GM12878 (cell line): ENCODE results near the gene TBC1D10A. TPM values are rescaled to one million over a fixed set of nuclear protein-coding genes. Genes with fewer than 3 reads are reported as not detected.

Experiments
- ATAC-seq: fragments of 200-7000 bp; cut with Tn5 transposase; 3 replicates; pipeline ENCODE4 v1.9.1; 2020; ENCODE audit warnings: mild to moderate bottlenecking, moderate library complexity
- BruUV-seq: library from RNA; stranded (reverse); fragments of 400-500 nt; replicated peaks from 2 replicates; lab custom pipeline; 2021; lab: Mats Ljungman, UMichigan
- CTCF ChIA-PET: fragments of 300-600 bp; sonication (Branson Sonifier 250); formaldehyde crosslinking; extraction: SDS; loops from one replicate; lab custom pipeline; 2021; ENCODE audit warnings: inconsistent platforms; lab: Yijun Ruan, JAX
- POLR2A ChIA-PET: fragments of 350-600 bp; formaldehyde crosslinking; extraction: SDS; loops from one replicate; lab custom pipeline; 2021; ENCODE audit warnings: inconsistent platforms; lab: Charles Lee
- RAD21 ChIA-PET: fragments of 300-600 bp; sonication (Branson Sonifier 250); formaldehyde crosslinking; loops from one replicate; lab custom pipeline; 2023; ENCODE audit warnings: antibody characterized with exemption; ENCODE audit not compliant: unreplicated experiment; lab: Charles Lee
- SMC1A ChIA-PET: fragments of 300-600 bp; sonication (Branson Sonifier 250); formaldehyde crosslinking; loops from one replicate; lab custom pipeline; 2023; ENCODE audit not compliant: unreplicated experiment, uncharacterized antibody; lab: Charles Lee
- DNase-seq: peaks from one replicate; pipeline ENCODE4 v3.0.0-alpha.2; 2011; ENCODE audit warnings: low read depth, low spot score
- FAIRE-seq: peaks from 3 replicates; lab custom pipeline; 2011; peaks lifted over from hg19 to GRCh38; lab: Jason Lieb, UNC
- H2AFZ ChIP-seq: 2 replicates; pipeline ENCODE4 v1.6.0; 2011; ENCODE audit warnings: low read depth, low read length, control low read depth; ENCODE audit not compliant: control insufficient read depth
- H3K27ac ChIP-seq: 2 replicates; pipeline ENCODE4 v1.5.1; 2011; ENCODE audit warnings: control low read depth; ENCODE audit not compliant: control insufficient read depth, insufficient read depth
- H3K27me3 ChIP-seq, 2 experiments: replicated peaks in 1 of 2; 2 replicates each; pipeline versions ENCODE4 v1.6.0 to v1.6.1; 2011; ENCODE audit warnings: low read length in 1 of 2; ENCODE audit not compliant: control insufficient read depth in 2 of 2, insufficient read depth in 2 of 2
- H3K36me3 ChIP-seq, 2 experiments: 2 replicates each; pipeline ENCODE4 v1.5.1; 2011; ENCODE audit warnings: low read length in 1 of 2; ENCODE audit not compliant: control insufficient read depth in 2 of 2, insufficient read depth in 2 of 2
- H3K4me1 ChIP-seq: 2 replicates; pipeline ENCODE4 v1.6.1; 2011; ENCODE audit warnings: mild to moderate bottlenecking, low read length, moderate library complexity, mixed read lengths; ENCODE audit not compliant: control insufficient read depth, insufficient read depth
- H3K4me2 ChIP-seq: 2 replicates; pipeline ENCODE4 v1.6.0; 2011; ENCODE audit warnings: control low read depth; ENCODE audit not compliant: control insufficient read depth, insufficient read depth
- H3K4me3 ChIP-seq: fragments of 200-600 bp; sonication (generic); 2 replicates; pipeline ENCODE4 v1.5.1; 2016
- H3K79me2 ChIP-seq: 2 replicates; pipeline ENCODE4 v1.6.0; 2011; ENCODE audit warnings: low read length; ENCODE audit not compliant: control insufficient read depth, insufficient read depth
- H3K9ac ChIP-seq: 2 replicates; pipeline ENCODE4 v1.8.0; 2011; ENCODE audit warnings: low read length, control low read depth, mixed read lengths; ENCODE audit not compliant: control insufficient read depth, insufficient read depth
- H3K9me3 ChIP-seq: replicated peaks from 3 replicates; pipeline ENCODE4 v1.5.1; 2011; ENCODE audit warnings: mild to moderate bottlenecking, low read length; ENCODE audit not compliant: control insufficient read depth, insufficient read depth
- H4K20me1 ChIP-seq: 2 replicates; pipeline ENCODE4 v1.6.0; 2011; ENCODE audit not compliant: control insufficient read depth, insufficient read depth
- MYC ChIP-seq: IDR thresholded peaks from 2 replicates; pipeline ENCODE4 v1.6.1; 2011; ENCODE audit warnings: mild to moderate bottlenecking, low read length, moderate library complexity, inconsistent platforms; ENCODE audit not compliant: insufficient read depth, insufficient replicate concordance, insufficient read length, severe bottlenecking
- WGBS: methylation state at CpG from one replicate; pipeline ENCODE4 v1.1.6; 2016; ENCODE audit warnings: low lambda C conversion rate; ENCODE audit not compliant: insufficient replicate concordance, insufficient coverage; ENCODE audit errors: missing lambda C conversion rate; 5-methylcytosine and 5-hydroxymethylcytosine counted together
- in situ Hi-C: fragments of 300-500 bp; cut with MboI; formaldehyde crosslinking; loops from 9 replicates; pipeline ENCODE4 v1.14.3; 2018; ENCODE audit warnings: mixed read lengths
- intact Hi-C: fragments of 100-400 bp; cut with micrococcal nuclease; formaldehyde crosslinking; loops from one replicate; pipeline ENCODE4 v1.14.2; 2022; ENCODE audit not compliant: unreplicated experiment
- polyA plus RNA-seq, 11 experiments: library from polyadenylated mRNA; depleted of rRNA in 4 of 11; unstranded in 6 of 11; stranded (reverse) in 5 of 11; fragments of >200 nt; fragmentation: Nextera tagmentation in 4 of 11; fragmentation: Illumina TruSeq in 1 of 11; extraction: Ambion mirVana in 4 of 11; extraction: Trizol in 1 of 11; gene quantifications; 1 replicate in 1 of 11; 2 replicates in 10 of 11; pipeline versions ENCODE4 v1.2.1 to v1.2.3, GENCODE V29; 2011 to 2016; ENCODE audit warnings: inconsistent platforms in 2 of 11, missing spikeins in 2 of 11, low read depth in 1 of 11
- total RNA-seq, 4 experiments: library from RNA; depleted of rRNA in 3 of 4; stranded (reverse); fragments of >200 nt in 3 of 4; fragmentation: Illumina TruSeq in 1 of 4; extraction: Trizol in 1 of 4; gene quantifications; 2 replicates each; pipeline versions ENCODE4 v1.2.1 to v1.2.3, GENCODE V29; 2013 to 2021
- TF ChIP-seq, protein P1 (sequence below): fragments of 450-650 bp; IDR thresholded peaks from 2 replicates; pipeline ENCODE4 v1.6.1; 2017; ENCODE audit warnings: mild to moderate bottlenecking

The TBC1D10A gene
- total and polyA plus RNA-seq, 10 of the 15 experiments (the other 5 are each of a cell fraction or from before 2014, with no cell fraction given) = 0.27 to 25.7 (median 15.3) TPM

- TF ChIP-seq, protein P1, sequence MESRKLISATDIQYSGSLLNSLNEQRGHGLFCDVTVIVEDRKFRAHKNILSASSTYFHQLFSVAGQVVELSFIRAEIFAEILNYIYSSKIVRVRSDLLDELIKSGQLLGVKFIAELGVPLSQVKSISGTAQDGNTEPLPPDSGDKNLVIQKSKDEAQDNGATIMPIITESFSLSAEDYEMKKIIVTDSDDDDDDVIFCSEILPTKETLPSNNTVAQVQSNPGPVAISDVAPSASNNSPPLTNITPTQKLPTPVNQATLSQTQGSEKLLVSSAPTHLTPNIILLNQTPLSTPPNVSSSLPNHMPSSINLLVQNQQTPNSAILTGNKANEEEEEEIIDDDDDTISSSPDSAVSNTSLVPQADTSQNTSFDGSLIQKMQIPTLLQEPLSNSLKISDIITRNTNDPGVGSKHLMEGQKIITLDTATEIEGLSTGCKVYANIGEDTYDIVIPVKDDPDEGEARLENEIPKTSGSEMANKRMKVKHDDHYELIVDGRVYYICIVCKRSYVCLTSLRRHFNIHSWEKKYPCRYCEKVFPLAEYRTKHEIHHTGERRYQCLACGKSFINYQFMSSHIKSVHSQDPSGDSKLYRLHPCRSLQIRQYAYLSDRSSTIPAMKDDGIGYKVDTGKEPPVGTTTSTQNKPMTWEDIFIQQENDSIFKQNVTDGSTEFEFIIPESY = no peak
Measured at GRCh38 chr22:30370641-30371230, 44.0 kb upstream of the TBC1D10A start (continued).

DNA sequence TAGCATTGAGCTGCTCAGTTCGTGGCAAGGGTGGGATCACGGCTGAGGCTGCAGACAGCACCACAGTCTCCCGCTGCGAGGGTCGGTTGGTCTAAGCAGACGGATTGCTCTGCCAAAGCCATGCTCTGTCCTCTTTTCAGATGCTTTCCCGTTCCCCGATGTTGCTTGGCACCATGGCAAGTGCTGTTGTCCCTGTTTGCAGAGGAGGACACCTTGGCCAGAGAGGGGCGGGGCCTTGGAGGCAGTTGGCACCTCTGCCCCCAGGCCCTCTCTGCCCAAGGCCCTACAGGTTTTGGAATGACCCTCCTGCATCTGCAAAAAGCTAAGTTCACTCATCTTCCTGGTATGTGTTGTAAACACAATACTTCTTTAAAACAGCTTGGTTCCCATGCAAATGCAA, 41.7 kb upstream of the TBC1D10A start:
- BruUV-seq = no TSS peak
- H3K36me3 ChIP-seq = no peaks in the 10 kb centered on the region

More for the DNA sequence above, 41.7 kb upstream of the TBC1D10A start:
- in situ Hi-C loops (no loop called here), intact Hi-C loops (no loop called here)
- Histone ChIP-seq H3K4me3 (no peak overlapping the region), H3K9me3 (no peaks in the 10 kb centered on the region), H3K4me1 (no peaks in the 10 kb centered on the region), H3K27ac (no peak overlapping the region), H4K20me1 (no peaks in the 10 kb centered on the region), H2AFZ (no peak overlapping the region), H3K9ac (no peak overlapping the region), H3K27me3 (no peaks in the 10 kb centered on the region), H3K4me2 (no peak overlapping the region), H3K79me2 (no peaks in the 10 kb centered on the region)
- RAD21 ChIA-PET = interaction anchor here (0.8 to 1.2 kb wide), 2 partner anchors 12 to 19 kb away, joined by 3 to 4 read pairs; partner anchors contain the start of genes CCDC157, RNF215 and SF3A1
- 68% methylated on average over 8 of the region's 9 CpGs for WGBS
- DNase-seq (no peak), ATAC-seq (no peak), FAIRE-seq (no peak)
- CTCF ChIA-PET = interaction anchor here (0.6 to 3.5 kb wide), 5 partner anchors 46 to 260 kb away, joined by 3 to 15 read pairs (median 4); no protein-coding TSS in a partner anchor
- no peak for TF ChIP-seq MYC
- POLR2A ChIA-PET = no interaction called here
- SMC1A ChIA-PET = interaction anchor here (0.9 to 1.2 kb wide), 3 partner anchors 27 to 80 kb away, joined by 3 to 4 read pairs (median 3); no protein-coding TSS in a partner anchor
